ENCODE measurements around the gene CACNA1C.

GRCh38 chr12:2666846-2667245 lies 614.1 kb downstream of the CACNA1C start:
- TF ChIP-seq CTCF (IDR thresholded peaks at IDR 0.05) (no peak), POLR2A (IDR thresholded peaks at IDR 0.05) (no peak)

All from esophagus squamous epithelium (tissue), 4 donors.